GM18951 (cell line): ENCODE results near the gene NECTIN4.

ENCODE experiments used
- POLR2A ChIP-seq: IDR thresholded peaks from 4 replicates; pipeline ENCODE4 v1.6.1; 2011; ENCODE audit warnings: mild to moderate bottlenecking; ENCODE audit not compliant: insufficient read length, insufficient read depth; ENCODE audit errors: extremely low read depth
- in situ Hi-C: fragments of 300-500 bp; cut with MboI; formaldehyde crosslinking; loops from one replicate; pipeline ENCODE4 v1.12.0; 2022; ENCODE audit warnings: low sequenced_read_pairs, mixed read lengths, inconsistent platforms; ENCODE audit not compliant: unreplicated experiment

Gene NECTIN4

GRCh38 chr1:161089251-161089924 is at the start of gene NECTIN4:
Gene NECTIN4 (minus strand): TSS chr1:161089558. CDS start chr1:161089296, 262 bp downstream.
- no peak for TF ChIP-seq POLR2A
- in situ Hi-C loops = no loop called here

DNA sequence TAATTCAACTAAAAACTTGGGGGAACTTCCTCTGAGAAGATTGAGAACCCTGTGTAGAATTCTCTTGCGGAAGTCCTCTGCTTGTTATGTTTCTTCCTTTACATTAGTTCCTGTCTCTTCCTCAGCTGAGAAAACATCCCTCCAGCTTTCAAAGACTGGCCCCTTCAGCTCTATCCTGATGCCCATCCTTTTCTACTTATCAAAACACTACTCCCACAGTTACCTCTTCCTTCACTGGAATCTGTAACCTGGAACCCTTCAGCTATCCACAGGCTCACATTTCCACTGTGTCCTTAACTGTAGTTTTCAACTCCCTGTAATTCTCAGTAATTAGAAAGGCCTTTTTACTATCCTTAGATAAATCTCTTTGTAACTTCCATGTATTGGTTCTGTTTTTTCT is 49.1 kb upstream of the NECTIN4 start:
- in situ Hi-C loops = no loop called here
- TF ChIP-seq POLR2A = no peak

DNA sequence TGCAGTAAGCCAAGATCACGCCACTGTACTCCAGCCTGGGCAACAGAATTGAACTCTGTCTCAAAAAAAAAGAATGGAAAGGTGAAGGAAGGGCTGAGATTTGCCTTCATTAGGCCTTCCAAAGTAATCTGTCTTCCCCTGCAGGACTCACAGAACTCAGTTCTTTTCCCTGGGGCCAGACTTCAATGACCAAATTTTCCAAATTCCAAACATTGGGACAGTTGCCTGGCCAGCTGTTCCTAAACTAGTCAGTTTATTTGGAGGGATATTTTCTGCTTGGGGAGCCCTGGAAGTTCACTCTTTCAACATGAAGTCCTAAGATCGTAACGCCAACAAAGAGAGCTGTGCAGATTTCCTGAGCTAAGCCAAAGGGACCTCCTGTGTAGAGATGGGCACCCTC is 48.5 kb upstream of the NECTIN4 start:
- no peak for TF ChIP-seq POLR2A
- in situ Hi-C loops = no loop called here

DNA sequence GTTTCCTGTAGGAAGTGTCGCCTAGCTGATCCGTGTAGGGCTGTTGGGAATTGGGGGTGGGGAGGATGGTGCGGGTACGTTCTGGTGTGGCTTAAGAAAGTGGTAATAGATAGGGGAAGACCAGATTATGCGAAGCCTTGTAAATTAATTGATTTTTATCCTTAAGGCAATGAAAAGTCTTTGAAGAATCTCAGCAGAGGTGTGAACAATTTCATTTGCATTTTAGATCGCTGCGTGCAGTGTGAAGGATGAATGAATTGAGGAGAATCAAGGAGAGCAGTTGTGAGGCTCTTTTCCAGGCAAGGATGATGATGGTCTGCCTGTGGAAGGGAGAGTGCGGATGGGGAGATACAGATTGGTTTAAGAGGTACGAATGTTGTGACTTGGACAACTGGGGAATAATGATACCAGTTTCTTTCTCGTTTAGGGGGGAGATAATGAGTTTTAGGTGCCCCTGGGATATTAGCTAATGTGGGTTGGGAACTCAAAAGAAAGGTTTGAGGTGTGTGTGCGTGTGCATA is 43.9 kb upstream of the NECTIN4 start:
- no peak for TF ChIP-seq POLR2A
- in situ Hi-C loops = no loop called here

DNA sequence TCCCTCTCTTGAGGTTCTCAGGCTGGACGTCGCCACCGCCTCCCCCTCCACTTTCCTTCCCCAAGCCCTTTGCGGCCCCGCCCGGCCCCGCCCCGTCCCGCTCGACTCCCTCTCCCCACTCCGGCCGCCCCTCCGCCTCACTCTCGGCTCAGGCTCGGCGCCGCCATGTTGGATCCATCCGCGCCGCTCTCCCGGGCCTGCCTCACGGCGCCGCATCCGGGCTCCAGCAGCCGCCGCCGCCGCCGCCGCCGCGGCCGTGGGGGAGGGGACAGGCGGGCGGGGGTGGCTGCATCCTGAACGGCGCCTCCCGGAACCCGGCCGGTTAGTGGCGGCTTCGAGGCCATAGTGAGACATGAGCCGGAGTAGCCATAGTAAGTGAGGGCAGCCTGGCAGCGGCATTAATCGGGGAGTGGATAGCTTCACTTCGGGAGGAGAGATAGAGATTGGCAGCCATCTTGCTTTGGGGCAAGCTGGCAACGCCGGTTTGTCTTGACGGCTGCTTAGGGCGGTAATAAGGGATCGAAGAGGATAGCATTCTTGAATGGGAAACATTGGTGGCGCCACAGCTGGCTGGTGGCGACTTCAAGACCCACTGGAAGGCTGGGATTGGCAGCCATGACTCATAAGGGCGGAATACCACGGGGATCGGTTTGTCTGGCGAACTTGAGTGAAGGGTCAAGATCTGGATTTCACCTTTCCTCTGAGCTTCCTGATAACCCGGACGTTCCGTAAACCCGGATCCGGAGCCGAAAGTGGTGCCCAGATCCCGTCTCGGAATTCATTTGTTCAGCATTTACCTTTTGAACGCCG is 43.3 kb upstream of the NECTIN4 start, which contains the start of gene DEDD:
Gene DEDD (minus strand): TSS at position 258 of the 810 bp plus-strand sequence. CDS start 8,205 bp downstream, outside the sequence.
- in situ Hi-C loops = no loop called here

GRCh38 chr1:161131523-161132409 is 42.4 kb upstream of the NECTIN4 start:
- TF ChIP-seq POLR2A = no peak
- in situ Hi-C loops = no loop called here

More for the DNA sequence above, 43.3 kb upstream of the NECTIN4 start, which contains the start of gene DEDD:
- peak; percentile 59 for TF ChIP-seq POLR2A

GRCh38 chr1:161130266-161130665 is 40.9 kb upstream of the NECTIN4 start:
- in situ Hi-C loops = no loop called here
- TF ChIP-seq POLR2A = no peak

DNA sequence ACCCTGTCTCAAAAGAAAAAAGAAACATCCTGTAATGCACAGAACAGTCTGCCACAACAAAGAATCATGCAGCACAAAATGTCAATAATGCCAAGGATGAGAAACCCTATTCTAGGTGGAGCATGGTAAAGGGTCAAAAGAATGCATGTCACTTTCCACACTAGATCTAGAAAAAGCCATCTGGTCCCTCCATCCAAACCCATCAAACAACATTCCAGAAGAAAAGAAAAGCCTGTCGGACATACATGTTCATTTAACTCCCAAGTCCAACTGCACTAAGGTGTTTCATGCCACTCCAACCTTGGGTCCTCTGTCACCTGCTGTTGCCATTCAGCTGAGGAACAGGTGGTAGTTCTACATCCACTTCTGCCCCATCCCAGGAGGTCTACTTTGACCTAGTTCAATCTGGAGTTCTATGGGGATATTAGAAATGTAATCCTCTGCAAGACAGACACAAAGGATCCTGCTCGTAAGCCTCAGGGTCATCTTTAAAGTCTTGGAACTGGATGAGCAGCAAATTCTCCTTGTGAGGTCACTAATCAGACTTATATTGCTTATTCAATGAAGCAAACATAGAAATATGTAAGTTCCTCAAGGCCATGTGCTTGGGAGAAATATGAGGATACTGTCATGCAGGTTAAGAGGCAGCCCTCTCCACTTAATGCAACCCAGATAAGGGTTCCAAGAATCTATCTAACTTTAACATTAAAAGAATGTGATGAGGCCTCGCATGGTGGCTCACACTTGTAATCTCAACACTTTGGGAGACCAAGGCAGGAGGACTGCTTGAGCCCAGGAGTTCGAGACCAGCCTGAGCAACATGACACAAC is 39.4 kb upstream of the NECTIN4 start:
- in situ Hi-C loops = no loop called here
- TF ChIP-seq POLR2A = no peak

DNA sequence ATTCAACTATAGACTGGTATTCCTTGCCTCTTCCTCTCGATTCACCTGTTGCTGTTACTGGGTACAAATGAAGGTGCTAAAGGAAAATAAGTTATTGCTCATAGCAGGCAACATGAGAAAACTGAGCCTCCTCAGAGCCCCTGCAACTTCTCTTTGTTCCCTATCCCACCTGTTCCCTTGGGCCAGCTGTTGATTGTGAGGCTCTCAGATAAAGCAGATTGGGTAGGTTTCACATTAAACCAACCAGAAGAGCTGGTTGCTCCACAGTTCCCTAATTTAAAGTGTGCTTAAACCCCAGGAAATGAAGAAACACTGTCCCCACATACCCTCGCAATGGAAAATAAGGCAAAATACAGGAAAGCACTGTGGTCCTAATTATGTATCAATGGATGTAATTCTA is 38.3 kb upstream of the NECTIN4 start:
- in situ Hi-C loops = no loop called here
- no peak for TF ChIP-seq POLR2A

DNA sequence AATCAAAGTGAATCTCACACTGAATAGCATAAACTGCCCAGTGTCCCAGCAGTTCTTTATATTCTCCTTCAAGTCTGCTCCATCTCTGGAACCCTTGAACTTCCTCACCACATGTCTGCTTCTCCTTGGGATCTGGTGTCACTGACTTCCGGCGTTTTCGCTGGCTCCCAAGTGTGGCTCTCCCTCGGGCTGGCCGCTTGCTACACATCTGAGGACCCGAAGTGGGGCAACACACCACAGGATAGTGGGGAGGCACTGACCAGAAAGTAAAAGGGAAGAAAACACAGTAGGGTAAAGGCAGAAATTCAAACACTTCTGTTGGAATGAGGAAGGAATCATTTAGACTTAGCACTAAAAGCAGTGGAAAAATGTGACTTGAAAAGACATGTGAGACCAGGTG is 33.6 kb upstream of the NECTIN4 start:
- in situ Hi-C loops = no loop called here
- TF ChIP-seq POLR2A = no peak

DNA sequence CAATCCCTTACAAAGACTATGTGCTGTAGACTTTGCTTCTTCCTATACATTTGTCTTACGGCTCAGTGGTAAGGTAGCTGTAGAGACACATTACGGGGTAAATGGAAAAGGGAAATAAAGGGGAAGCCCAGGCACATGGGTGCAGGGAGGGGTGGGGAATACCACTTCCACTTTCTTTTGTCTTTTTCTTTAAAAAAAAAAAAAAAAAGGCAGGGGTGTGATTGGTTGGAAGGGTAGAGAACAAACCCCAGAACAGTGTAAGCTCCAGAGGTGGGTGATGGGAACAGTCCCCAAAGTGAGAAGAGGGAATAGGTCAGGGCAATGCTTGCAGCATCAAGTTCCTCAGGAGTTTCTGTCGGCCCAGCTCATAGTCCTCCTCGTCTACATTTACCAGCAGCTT is 32.5 kb upstream of the NECTIN4 start:
- TF ChIP-seq POLR2A = no peak
- in situ Hi-C loops = no loop called here

DNA sequence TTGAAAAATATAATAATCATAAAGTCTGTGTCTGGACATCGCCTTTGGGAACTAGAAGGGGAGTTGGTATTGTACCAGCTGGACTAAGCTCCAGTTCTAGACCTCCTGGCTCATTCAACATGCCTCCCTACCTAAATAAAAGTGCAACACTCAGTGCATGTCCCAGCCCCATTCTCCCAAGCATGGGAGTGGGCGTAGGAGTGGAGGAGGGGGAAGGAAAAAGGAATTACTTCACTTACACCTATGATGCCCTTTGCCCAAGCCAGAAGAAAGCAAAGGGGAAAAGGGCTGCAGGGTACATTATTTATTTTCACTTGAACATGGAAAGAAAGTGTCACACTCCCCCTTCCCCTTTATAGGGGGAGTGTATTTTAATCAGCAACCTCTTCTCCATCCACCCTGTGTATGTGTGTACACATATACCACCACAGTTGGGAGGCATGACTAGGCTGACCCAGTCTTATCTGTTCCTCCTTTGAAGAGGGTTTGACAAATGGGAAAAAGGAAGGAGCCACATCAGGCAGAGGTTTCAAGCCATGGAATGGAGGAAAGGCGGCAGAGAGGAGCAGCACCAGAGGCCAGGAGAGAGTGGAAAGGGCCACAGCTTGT is 31.8 kb upstream of the NECTIN4 start:
- TF ChIP-seq POLR2A = no peak
- in situ Hi-C loops = no loop called here
